Ectodermal cell (in vitro differentiated cells): ENCODE data around the gene ADSS2.

Experiments used
- H3K27ac ChIP-seq: 2 replicates; pipeline ENCODE4 v1.7.0; 2013; ENCODE audit warnings: mild to moderate bottlenecking, low read depth, low read length; ENCODE audit not compliant: insufficient read depth, poor library complexity, severe bottlenecking
- H3K27me3 ChIP-seq: 2 replicates; pipeline ENCODE4 v1.7.0; 2013; ENCODE audit warnings: mild to moderate bottlenecking, low read length; ENCODE audit not compliant: insufficient read depth, control insufficient read depth, poor library complexity, severe bottlenecking
- H3K36me3 ChIP-seq: one replicate; pipeline ENCODE4 v1.7.0; 2013; ENCODE audit warnings: low read length; ENCODE audit not compliant: control insufficient read depth, insufficient read depth
- H3K4me1 ChIP-seq: one replicate; pipeline ENCODE4 v1.7.0; 2013; ENCODE audit warnings: low read length; ENCODE audit not compliant: control insufficient read depth, insufficient read depth
- H3K4me3 ChIP-seq: 2 replicates; pipeline ENCODE4 v1.7.0; 2013; ENCODE audit warnings: low read depth, low read length, control low read depth; ENCODE audit not compliant: insufficient read depth
- H3K9me3 ChIP-seq: 2 replicates; pipeline ENCODE4 v1.7.0; 2013; ENCODE audit warnings: mild to moderate bottlenecking, low read length, moderate library complexity; ENCODE audit not compliant: control insufficient read depth
- WGBS, 2 experiments: methylation state at CpG; one replicate each; pipeline ENCODE4 v1.1.7; 2013; ENCODE audit warnings: missing lambda C conversion rate in 2 of 2; 5-methylcytosine and 5-hydroxymethylcytosine counted together

Gene ADSS2

DNA sequence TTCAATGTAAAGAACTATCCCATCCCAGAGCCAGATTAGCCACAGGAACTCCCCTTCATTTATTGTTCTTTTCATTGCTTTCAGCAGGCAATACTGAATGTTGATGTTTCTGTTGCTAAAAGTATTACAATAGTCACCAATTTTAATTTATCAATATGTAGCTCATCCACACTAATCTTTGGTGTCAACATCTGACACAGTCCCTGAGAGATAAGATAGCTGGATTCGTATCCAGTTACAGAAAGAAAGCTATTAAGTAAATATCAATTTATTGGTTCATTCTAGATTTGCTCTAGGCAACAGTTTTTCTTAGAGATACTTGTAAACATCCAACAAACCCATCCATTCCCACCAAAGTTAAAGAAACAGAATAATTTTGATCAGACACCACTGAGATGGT is 4.7 kb downstream of the ADSS2 start:
- 100% methylated on average over 1 of the region's 1 CpG for WGBS, 2 experiments
- Histone ChIP-seq H3K4me3 (no peak overlapping the region), H3K4me1 (peaks cover 38% of the 10 kb centered on the region), H3K27me3 (no peaks in the 10 kb centered on the region), H3K9me3 (no peaks in the 10 kb centered on the region), H3K27ac (no peak overlapping the region), H3K36me3 (no peaks in the 10 kb centered on the region)

DNA sequence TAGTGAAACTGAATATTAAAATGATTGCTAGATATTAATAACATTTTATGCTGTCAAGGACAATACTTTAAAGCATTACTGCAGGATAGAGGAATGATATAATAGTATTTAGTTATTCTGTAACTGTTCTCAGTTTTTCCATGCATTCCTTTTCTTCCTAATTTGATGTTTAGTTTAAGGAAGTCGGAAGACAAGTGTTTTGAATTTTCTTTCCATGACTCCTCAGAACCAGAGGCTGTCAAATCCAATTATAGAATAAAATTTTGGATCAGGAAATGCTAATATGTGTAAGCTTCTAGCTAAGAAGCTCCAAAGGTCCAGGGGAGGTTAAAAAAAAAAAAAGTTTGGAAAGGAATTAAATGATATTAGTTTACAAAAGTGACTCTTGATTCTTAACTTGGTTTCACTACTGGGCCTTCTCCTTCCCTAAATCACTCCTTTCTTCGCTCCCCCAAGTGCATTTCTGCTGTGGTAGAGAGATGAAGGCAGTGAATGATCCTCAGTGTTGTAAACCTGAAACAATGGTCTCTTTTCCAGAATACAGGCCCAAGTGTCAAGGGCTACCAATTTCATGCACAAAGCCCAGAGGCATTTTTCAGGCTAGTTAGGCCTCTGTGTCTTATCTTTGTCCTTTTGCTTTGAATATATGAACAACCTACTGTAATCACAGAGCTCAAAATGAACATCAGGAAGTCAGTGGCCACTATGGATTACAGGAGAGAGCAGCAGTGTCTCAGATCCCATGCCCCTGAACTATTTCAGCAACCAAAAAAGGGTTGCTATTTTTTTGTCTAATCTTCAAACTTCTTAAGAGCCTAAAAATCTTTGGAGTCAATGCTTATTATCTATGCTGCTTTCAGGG is 6.2 kb downstream of the ADSS2 start:
- no peaks in the 10 kb centered on the region for H3K36me3 ChIP-seq
- WGBS, 2 experiments, result 89% methylated on average over 2 of the region's 2 CpGs; no CpG with 5 or more reads in 1 of the 2 experiments
- no peaks in the 10 kb centered on the region for H3K9me3 ChIP-seq
- peak overlapping the region; percentile 22 for H3K27ac ChIP-seq
- peaks cover 38% of the 10 kb centered on the region for H3K4me1 ChIP-seq
- H3K27me3 ChIP-seq, result no peaks in the 10 kb centered on the region
- no peak overlapping the region for H3K4me3 ChIP-seq

DNA sequence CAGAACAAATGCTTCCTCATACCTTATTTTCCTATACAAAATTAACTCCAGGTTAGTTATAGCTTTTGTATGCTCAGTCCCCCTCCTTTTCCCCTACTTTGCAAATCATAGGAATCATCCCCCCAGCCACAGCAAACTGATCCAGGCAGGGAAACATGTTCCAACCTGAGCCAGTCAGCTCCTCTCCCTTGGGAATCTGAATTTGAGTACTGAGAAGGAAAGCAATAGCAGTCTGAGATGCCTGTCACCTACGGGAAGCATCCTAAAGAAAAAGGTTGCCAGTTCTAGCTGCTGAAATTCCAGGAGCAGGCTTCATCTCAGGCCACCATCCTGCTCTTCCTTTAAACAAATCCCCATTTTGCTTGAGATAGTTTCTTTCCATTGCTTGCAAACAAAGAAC is 6.9 kb downstream of the ADSS2 start:
- Histone ChIP-seq H3K4me1 (peaks cover 33% of the 10 kb centered on the region), H3K36me3 (no peaks in the 10 kb centered on the region), H3K4me3 (no peak overlapping the region), H3K9me3 (no peaks in the 10 kb centered on the region), H3K27ac (peak overlapping the region; percentile 20), H3K27me3 (no peaks in the 10 kb centered on the region)
- 39 to 44% methylated on average over 1 of the region's 1 CpG for WGBS, 2 experiments

DNA sequence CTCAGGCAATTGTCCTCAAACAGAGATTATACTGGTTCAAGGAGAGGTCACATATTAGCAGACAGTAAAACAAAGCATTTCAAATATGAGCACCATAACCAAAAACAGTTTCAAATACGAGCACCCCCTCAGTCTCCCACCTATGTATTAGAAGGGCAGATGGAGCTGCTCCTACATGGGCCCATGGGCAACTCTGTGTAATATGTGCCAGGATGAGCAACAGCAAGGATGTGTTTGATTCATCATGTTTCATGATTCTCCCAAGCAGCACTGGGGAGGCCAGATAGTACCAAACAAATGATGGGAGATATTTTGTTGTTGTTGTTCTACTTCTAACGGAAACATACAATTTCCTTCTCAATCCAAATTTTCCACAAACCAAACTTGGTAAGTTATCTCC is 8.9 kb downstream of the ADSS2 start:
- Histone ChIP-seq H3K36me3 (no peaks in the 10 kb centered on the region), H3K27me3 (no peaks in the 10 kb centered on the region), H3K4me1 (peaks cover 19% of the 10 kb centered on the region), H3K4me3 (no peak overlapping the region), H3K9me3 (no peaks in the 10 kb centered on the region), H3K27ac (no peak overlapping the region)
- 92% methylated on average over 2 of the region's 2 CpGs for WGBS, 2 experiments

DNA sequence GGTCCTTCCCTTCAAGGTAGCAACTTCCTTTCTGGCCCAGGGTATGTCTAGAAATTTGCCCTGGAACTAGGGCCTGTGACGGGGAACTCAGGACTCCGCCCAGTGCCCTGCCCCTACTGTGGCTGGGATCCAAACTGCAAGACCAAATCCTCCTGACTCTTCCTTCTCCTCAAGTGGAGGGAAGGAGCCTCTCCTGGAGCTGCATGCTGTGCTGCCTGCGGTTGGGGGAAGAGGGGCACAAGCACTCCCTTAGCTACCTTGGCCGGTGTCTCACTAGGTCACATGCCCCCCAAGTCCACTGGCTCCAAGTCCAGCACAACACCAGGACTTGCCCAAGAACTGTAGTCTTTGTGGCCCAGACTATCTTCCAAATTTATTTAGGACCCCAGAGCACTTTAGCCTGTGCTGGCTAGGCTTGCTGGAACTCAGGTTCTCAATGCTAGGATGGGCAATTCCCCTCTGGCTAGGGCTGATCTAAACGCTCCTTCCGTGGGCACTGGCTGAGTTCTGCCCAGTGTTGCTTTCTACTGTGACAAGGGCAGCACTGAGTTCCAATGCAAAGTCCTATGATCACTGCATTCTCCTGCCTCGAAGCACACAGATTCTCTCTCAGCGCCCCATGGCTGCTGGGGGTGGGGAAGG is 12.2 kb downstream of the ADSS2 start:
- Histone ChIP-seq H3K36me3 (no peaks in the 10 kb centered on the region), H3K27me3 (no peaks in the 10 kb centered on the region), H3K4me3 (no peak overlapping the region), H3K27ac (no peak overlapping the region), H3K9me3 (no peaks in the 10 kb centered on the region), H3K4me1 (no peaks in the 10 kb centered on the region)
- WGBS, 2 experiments, result 66 to 68% methylated on average over 6 to 8 of the region's 8 CpGs

DNA sequence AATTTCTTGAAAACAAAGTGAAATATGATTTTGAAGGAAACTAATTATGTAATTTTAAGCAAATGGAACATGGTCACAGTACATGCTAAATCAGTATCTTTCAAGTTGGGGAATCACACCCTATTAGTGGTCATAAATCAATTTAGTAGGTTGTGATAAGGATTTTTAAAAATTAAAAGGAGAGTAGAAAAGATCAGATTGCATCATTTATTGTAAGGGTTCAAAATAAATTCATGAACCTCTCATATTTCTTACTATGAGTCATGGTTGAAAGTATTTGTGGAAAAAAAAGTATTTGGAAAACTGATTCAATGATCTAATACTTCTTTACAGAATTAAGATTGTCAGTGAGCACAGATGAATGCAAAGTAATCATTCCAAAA is 14.6 kb downstream of the ADSS2 start:
- no peaks in the 10 kb centered on the region for H3K4me1 ChIP-seq
- no peak overlapping the region for H3K27ac ChIP-seq
- peaks cover 6% of the 10 kb centered on the region for H3K36me3 ChIP-seq
- no peaks in the 10 kb centered on the region for H3K9me3 ChIP-seq
- H3K4me3 ChIP-seq, result no peak overlapping the region
- no peaks in the 10 kb centered on the region for H3K27me3 ChIP-seq

DNA sequence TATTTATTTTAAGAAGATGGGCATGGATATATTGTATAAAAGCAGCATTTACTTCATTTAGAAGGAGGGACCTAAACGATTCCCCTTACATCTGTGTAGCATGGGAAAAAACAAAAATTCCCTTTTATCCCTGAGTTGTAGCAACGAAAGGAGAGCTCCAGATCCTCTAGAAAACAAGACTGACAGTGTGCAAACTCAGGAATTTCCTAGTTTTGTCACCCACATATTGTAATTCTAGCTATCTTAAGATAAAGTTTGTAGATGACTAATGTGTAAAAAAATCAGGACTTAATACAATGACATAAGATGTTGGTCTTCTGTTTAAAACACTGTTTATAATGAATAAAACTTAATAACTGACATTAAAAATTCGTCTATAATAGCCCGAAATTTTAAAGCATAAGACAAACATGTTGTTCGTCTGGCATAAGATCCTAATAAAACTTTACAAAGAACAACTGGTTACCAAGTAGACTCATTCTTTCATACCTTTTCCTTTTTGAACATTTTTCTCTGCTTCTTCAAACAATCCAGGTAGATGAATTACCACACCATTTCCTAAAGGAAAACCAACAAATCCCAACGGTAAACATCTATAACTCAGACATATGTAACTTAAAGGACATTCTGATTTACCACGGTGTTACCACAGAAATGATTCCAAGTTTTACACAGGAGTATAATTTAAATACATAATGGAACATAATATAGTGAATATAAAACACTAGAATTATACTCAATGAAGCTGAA is 15.2 kb downstream of the ADSS2 start:
- Histone ChIP-seq H3K27ac (no peak overlapping the region), H3K27me3 (no peaks in the 10 kb centered on the region), H3K4me3 (no peak overlapping the region), H3K9me3 (no peaks in the 10 kb centered on the region), H3K36me3 (peaks cover 8% of the 10 kb centered on the region), H3K4me1 (no peaks in the 10 kb centered on the region)
- 93 to 96% methylated on average over 6 of the region's 7 CpGs for WGBS, 2 experiments

DNA sequence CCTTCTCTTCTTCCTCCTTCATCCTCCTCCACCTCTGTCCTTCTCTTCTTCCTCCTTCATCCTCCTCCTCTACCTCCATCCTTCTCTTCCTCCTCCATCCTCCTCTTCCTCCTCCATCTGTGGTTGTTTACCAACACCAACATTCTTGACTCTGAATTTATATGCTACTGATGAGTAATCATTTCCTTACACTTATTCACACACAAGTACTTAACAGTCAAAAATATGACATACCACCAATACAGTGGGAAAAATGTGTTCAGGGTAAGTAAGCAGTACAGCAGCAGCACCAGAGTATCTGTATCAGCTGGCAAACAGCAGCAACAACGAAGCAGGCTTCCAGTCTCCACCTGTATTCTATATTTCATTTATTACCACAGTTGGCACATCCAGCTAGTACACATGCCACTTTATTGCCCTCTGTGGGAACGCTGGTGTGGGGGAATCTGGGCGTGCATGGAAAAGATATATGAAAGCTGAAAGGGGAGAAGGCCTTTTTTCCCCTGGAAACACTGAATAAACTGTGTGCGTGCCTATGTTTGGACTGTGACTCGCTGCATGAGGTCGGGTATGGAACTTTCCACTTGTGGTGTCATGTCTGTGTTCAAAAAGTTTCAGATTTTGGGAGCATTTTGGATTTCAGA is 16.0 kb downstream of the ADSS2 start:
- WGBS, 2 experiments, result 93 to 97% methylated on average over 6 of the region's 6 CpGs
- H3K9me3 ChIP-seq, result no peaks in the 10 kb centered on the region
- H3K4me1 ChIP-seq, result no peaks in the 10 kb centered on the region
- no peak overlapping the region for H3K27ac ChIP-seq
- no peaks in the 10 kb centered on the region for H3K27me3 ChIP-seq
- H3K4me3 ChIP-seq, result no peak overlapping the region
- peaks cover 10% of the 10 kb centered on the region for H3K36me3 ChIP-seq

DNA sequence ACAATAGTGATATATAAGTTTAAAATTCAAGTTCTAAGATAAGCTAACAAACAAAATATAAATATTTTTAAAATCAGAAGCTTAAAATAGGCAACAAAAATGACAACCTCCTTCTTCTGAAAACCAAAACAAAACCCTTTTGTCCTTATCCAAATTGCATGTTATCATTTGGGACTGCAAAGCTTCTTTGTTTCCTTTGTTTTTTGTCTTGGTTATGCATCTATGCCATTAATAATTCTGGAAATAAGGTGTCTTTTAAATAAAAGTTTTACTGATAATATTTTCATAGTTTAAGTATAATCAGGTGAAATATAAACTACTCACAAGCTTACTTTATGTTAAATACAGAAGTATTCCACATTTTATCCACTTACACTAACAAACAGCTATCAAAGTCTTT is 20.5 kb downstream of the ADSS2 start:
- H3K36me3 ChIP-seq, result peaks cover 14% of the 10 kb centered on the region
- no peaks in the 10 kb centered on the region for H3K4me1 ChIP-seq

DNA sequence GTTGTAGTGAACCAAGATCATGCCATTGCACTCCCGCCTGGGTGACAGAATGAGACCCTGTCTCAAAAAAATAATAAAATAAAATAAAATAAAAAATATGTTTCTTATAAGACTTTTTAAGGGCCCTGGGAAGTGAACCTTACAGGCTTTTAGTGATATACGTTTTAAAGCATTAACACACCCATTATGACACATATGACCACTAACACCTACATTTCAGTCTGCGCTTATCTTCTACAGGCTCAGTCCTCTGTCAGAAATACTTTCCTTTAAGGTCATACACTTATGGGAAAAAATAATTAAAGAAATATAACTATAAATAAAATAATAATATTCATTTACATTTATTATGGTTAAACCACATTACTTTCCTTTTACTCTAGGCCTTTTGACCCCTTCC is 21.9 kb downstream of the ADSS2 start:
- Histone ChIP-seq H3K27ac (no peak overlapping the region), H3K9me3 (no peaks in the 10 kb centered on the region), H3K4me1 (no peaks in the 10 kb centered on the region), H3K27me3 (no peaks in the 10 kb centered on the region), H3K4me3 (no peak overlapping the region), H3K36me3 (peaks cover 14% of the 10 kb centered on the region)
- 100% methylated on average over 1 to 2 of the region's 3 CpGs for WGBS, 2 experiments

More for the DNA sequence above, 20.5 kb downstream of the ADSS2 start:
- no peak overlapping the region for H3K27ac ChIP-seq
- H3K9me3 ChIP-seq, result no peaks in the 10 kb centered on the region
- no peak overlapping the region for H3K4me3 ChIP-seq
- H3K27me3 ChIP-seq, result no peaks in the 10 kb centered on the region
